Sigmoid colon (tissue), 7 donors: Measurements from ENCODE around the gene ROR1. TPM values are rescaled to one million over a fixed set of nuclear protein-coding genes. Genes with fewer than 3 reads are reported as not detected.
"Not testable (repeated sequence)": the region's sequence is repeated elsewhere in the genome, so short reads cannot be mapped to it uniquely, and the experiment has no call there.

Experiments used
- DNase-seq: peaks from one replicate; pipeline ENCODE4 v3.0.0-alpha.2; 2019
- H3K27ac ChIP-seq, 4 donors: fragments of 200-600 bp; sonication (generic); one replicate each; pipeline ENCODE4 v1.5.1; 2016 to 2019; ENCODE audit warnings: mild to moderate bottlenecking in 1 of 4
- H3K27me3 ChIP-seq, 3 donors: fragments of 200-600 bp; sonication (generic); one replicate each; pipeline ENCODE4 v1.5.1; 2019; ENCODE audit warnings: mild to moderate bottlenecking in 1 of 3
- H3K36me3 ChIP-seq, 4 donors: fragments of 200-600 bp; sonication (generic); one replicate each; pipeline ENCODE4 v1.5.1; 2016 to 2019
- H3K4me1 ChIP-seq, 4 donors: fragments of 200-600 bp; sonication (generic); one replicate each; pipeline ENCODE4 v1.5.1; 2017 to 2019
- H3K4me3 ChIP-seq, 4 donors: fragments of 200-600 bp; sonication (generic); one replicate each; pipeline ENCODE4 v1.5.1; 2017 to 2019; ENCODE audit warnings: mild to moderate bottlenecking in 2 of 4, moderate library complexity in 1 of 4
- H3K9me3 ChIP-seq, 4 donors: fragments of 200-600 bp in 3 of 4; sonication (generic) in 3 of 4; one replicate each; pipeline versions ENCODE4 v1.5.1 to v1.6.1; 2013 to 2019
- EP300 ChIP-seq, 4 donors: sonication (generic); formaldehyde crosslinking; IDR thresholded peaks; one replicate each; pipeline ENCODE4 v1.6.1; 2017; ENCODE audit warnings: antibody characterized with exemption in 4 of 4
- POLR2A ChIP-seq, 2 donors: fragments of 450-650 bp; IDR thresholded peaks; one replicate each; pipeline ENCODE4 v1.6.1; 2016; ENCODE audit warnings: antibody characterized with exemption in 2 of 2, mild to moderate bottlenecking in 2 of 2, moderate library complexity in 2 of 2
- POLR2AphosphoS5 ChIP-seq, 4 donors: sonication (generic); formaldehyde crosslinking; IDR thresholded peaks; one replicate each; pipeline ENCODE4 v1.6.1; 2017; ENCODE audit warnings: antibody characterized with exemption in 4 of 4
- WGBS, 2 donors: extraction: QIAGEN DNeasy Blood & Tissue Kit; methylation state at CpG; one replicate each; pipeline ENCODE4 v1.1.7; 2013; 5-methylcytosine and 5-hydroxymethylcytosine counted together
- intact Hi-C: fragments of 100-400 bp; cut with DNase I; formaldehyde crosslinking; loops from one replicate; pipeline ENCODE4 v1.15.1; 2023
- polyA plus RNA-seq, 3 donors: library from polyadenylated mRNA; stranded (reverse); fragments of 200-250 nt; gene quantifications; one replicate each; pipeline ENCODE4 v1.2.3, GENCODE V29; 2013
- total RNA-seq, 4 donors: library from RNA; depleted of rRNA; stranded (reverse); fragments of >200 nt; gene quantifications; one replicate each; pipeline ENCODE4 v1.1.0, GENCODE V29; 2016
- TF ChIP-seq, protein P1 (sequence below), 4 experiments: fragments of 450-650 bp in 3 of 4; fragments of 200-600 bp in 1 of 4; IDR thresholded peaks; one replicate each; pipeline ENCODE4 v1.5.1; 2016 to 2019; ENCODE audit warnings: antibody characterized with exemption in 4 of 4, mild to moderate bottlenecking in 3 of 4, moderate library complexity in 2 of 4
- donor health status: healthy with polysubstance abuse.
- donor health status: Bipolar disorder and iron deficiency.
- donor health status: healthy.

ROR1 gene
- total and polyA plus RNA-seq, 7 donors: under 0.01 to 37.1 (median 27.3) TPM

DNA sequence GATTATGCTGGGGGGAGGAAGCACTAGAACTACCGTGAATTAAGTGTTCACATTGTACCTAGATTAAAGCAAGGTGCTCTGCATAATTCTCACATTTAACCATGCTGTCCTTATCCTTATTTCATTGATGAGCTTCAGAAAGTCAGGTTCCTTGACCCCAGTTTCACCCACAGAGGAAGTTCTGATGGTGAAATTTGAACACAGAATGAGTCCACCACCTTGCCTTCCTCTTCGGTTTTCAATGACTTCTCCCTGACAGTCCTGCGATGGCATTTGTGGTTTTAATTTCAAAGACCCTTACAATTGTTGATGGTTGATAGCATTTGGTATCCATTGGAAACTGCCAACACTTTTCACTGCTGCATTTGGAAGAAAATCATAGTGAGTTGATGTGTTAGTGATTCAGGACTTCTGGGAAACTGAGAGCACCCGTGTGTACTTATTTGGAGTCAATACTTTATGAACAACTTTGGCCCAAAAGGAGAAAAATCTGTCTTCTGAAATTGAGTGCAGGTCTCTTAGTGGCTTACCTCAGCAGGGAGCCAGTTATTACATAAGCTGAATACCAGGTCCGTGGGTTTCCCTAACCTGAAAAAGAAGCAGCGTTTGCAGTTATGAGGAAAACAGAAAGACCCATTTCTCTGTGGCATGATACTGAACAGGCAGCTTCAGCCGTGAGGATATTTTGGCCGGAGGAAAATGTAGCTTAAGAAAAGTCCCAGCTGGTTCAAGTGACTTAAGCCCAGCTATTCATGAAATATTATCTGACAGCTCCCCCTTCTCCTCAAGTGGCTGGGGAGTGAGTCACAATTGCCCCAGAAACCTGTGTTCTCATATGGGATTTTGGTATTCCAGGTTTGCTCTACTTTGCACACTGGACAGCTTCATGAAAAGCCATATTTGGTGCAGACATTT, 47.5 kb downstream of the ROR1 start:
- H3K27ac ChIP-seq: peak overlapping the region in 3 of 4 donors; percentile 65 to 77 (median 73)
- DNase-seq: no peak
- TF ChIP-seq, protein P1, sequence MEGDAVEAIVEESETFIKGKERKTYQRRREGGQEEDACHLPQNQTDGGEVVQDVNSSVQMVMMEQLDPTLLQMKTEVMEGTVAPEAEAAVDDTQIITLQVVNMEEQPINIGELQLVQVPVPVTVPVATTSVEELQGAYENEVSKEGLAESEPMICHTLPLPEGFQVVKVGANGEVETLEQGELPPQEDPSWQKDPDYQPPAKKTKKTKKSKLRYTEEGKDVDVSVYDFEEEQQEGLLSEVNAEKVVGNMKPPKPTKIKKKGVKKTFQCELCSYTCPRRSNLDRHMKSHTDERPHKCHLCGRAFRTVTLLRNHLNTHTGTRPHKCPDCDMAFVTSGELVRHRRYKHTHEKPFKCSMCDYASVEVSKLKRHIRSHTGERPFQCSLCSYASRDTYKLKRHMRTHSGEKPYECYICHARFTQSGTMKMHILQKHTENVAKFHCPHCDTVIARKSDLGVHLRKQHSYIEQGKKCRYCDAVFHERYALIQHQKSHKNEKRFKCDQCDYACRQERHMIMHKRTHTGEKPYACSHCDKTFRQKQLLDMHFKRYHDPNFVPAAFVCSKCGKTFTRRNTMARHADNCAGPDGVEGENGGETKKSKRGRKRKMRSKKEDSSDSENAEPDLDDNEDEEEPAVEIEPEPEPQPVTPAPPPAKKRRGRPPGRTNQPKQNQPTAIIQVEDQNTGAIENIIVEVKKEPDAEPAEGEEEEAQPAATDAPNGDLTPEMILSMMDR (IDR thresholded peaks at IDR 0.05): no peak
- TF ChIP-seq POLR2AphosphoS5 (IDR thresholded peaks at IDR 0.05): peak; percentile 6 to 76 (median 52)
- no peak for TF ChIP-seq POLR2A (IDR thresholded peaks at IDR 0.05)
- TF ChIP-seq EP300 (IDR thresholded peaks at IDR 0.05): peak in 1 of 4 donors; percentile 1
- no peak overlapping the region for H3K4me3 ChIP-seq
- peaks cover 0 to 47% (median 34%) of the 10 kb centered on the region in 4 donors for H3K4me1 ChIP-seq
- WGBS, 2 donors: 71 to 84% methylated on average over 8 of the region's 8 CpGs
- no peaks in the 10 kb centered on the region for H3K9me3 ChIP-seq
- H3K36me3 ChIP-seq: no peaks in the 10 kb centered on the region
- H3K27me3 ChIP-seq: no peaks in the 10 kb centered on the region
- intact Hi-C loops: no loop called here

DNA sequence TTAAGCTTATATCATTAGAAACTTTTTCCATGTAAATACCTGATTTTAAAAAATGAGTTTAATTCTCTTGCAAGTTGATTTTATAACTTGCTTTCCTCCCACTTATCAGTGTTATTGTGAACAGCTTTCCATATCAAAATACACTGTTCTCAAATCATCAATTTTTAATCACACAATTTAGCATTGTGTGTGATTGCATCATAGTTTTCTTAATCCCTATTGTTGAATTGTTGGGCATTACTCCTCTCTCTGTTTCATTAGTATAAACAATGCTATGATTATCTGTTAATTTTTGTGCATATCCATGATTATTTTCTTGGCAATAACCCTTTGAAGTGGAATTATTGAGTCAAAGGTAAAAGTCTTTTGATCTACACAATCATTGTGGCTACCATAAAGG, 48.7 kb downstream of the ROR1 start:
- Histone ChIP-seq H3K36me3 (no peaks in the 10 kb centered on the region), H3K27ac (peak overlapping the region in 2 of 4 donors; percentile 73 to 77), H3K4me1 (peaks cover 0 to 47% (median 34%) of the 10 kb centered on the region in 4 donors), H3K27me3 (no peaks in the 10 kb centered on the region), H3K9me3 (no peaks in the 10 kb centered on the region), H3K4me3 (no peak overlapping the region)
- intact Hi-C loops: no loop called here
- TF ChIP-seq EP300 (IDR thresholded peaks at IDR 0.05) (no peak), POLR2AphosphoS5 (IDR thresholded peaks at IDR 0.05) (no peak), POLR2A (IDR thresholded peaks at IDR 0.05) (no peak)
- TF ChIP-seq, protein P1 (IDR thresholded peaks at IDR 0.05): no peak
- DNase-seq: no peak

DNA sequence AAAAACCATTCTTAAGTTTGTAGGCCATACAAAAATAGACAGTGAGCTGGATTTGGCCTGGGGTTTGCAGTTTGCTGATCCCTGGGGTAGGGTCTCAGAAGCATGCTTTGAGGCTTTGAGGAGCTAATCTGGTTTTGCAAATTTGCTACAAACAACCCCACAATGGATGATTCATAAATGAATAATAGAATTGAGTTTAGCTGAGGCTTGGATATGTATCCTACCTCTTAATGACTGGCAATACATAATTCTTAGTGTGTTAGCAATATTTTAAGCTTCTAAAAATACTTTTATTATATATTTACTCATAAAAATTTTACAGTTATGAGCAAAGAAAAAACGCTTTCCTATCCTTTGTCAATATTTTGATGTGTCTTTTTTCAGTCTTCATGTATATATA, 50.6 kb downstream of the ROR1 start:
- TF ChIP-seq EP300 (IDR thresholded peaks at IDR 0.05): no peak
- TF ChIP-seq, protein P1 (IDR thresholded peaks at IDR 0.05): no peak
- no peak for TF ChIP-seq POLR2A (IDR thresholded peaks at IDR 0.05)
- TF ChIP-seq POLR2AphosphoS5 (IDR thresholded peaks at IDR 0.05): no peak
- no peak for DNase-seq
- no peaks in the 10 kb centered on the region for H3K27me3 ChIP-seq
- WGBS, 2 donors: 24 to 63% methylated on average over 1 of the region's 1 CpG
- peak overlapping the region in 2 of 4 donors; percentile 31 to 75 for H3K27ac ChIP-seq
- H3K4me1 ChIP-seq: peaks cover 0 to 56% (median 46%) of the 10 kb centered on the region in 4 donors
- no peak overlapping the region for H3K4me3 ChIP-seq
- H3K9me3 ChIP-seq: no peaks in the 10 kb centered on the region
- H3K36me3 ChIP-seq: no peaks in the 10 kb centered on the region
- intact Hi-C loops: no loop called here

DNA sequence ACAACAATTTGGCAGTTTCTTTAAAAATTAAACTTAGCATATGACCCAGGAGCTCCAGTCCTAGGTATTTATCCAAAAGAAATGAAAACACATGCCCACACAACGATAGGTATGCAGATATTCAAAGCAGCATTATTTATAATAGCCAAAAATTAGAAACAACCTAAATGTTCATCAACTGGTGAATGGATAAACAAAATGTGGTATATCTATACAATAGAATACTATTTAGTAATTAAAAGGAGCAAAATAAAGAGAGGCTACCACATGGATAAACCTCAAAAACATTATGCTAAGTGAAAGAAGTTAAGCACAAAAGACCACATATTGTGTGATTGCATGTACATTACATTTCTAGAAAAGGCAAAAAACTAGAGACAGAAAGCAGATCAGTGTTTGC, 51.3 kb downstream of the ROR1 start:
- Histone ChIP-seq H3K4me3 (no peak overlapping the region), H3K36me3 (no peaks in the 10 kb centered on the region), H3K27ac (peak overlapping the region in 1 of 4 donors; percentile 75), H3K9me3 (no peaks in the 10 kb centered on the region), H3K4me1 (peaks cover 0 to 62% (median 52%) of the 10 kb centered on the region in 4 donors), H3K27me3 (no peaks in the 10 kb centered on the region)
- intact Hi-C loops: loop anchor here (5.0 kb wide), 1 partner anchor 47 kb away; no protein-coding TSS in a partner anchor
- TF ChIP-seq, protein P1 (IDR thresholded peaks at IDR 0.05): no peak
- TF ChIP-seq EP300 (IDR thresholded peaks at IDR 0.05) (no peak), POLR2AphosphoS5 (IDR thresholded peaks at IDR 0.05) (no peak), POLR2A (IDR thresholded peaks at IDR 0.05) (no peak)
- DNase-seq: no peak
- WGBS, 2 donors: 91 to 92% methylated on average over 1 of the region's 1 CpG

DNA sequence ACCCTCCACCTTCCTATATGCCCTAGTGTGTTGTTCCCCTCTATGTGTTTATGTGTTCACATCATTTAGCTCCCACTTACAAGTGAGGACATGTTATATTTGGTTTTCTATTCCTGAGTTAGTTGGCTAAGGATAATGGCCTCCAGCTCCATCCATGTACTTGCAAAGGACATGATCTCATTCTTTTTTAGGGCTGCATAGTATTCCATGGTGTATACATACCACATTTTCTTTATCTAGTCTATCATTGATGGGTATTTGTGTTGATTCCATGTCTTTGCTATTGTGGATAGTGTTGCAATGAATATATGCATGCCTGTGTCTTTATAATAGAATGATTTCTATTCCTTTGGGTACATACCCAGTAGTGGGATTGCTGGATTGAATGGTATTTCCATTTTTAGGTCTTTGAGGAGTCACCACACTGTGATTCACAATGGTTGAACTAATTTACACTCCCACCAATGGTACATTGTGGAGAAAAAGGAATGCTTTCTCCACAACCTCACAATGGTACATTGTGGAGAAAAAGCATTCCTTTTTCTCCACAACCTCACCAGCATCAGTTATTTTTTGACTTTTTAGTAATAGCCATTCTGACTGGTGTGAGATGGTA, 52.5 kb downstream of the ROR1 start:
- H3K4me1 ChIP-seq: peaks cover 0 to 63% (median 50%) of the 10 kb centered on the region in 4 donors

More for the DNA sequence above, 52.5 kb downstream of the ROR1 start:
- H3K27me3 ChIP-seq, DNase-seq, H3K9me3 ChIP-seq, H3K4me3 ChIP-seq, H3K36me3 ChIP-seq: not testable (repeated sequence)
- H3K27ac ChIP-seq: peak overlapping the region in 2 of 4 donors; percentile 64 to 75
- intact Hi-C loops: loop anchor here (5.0 kb wide), 1 partner anchor 46 kb away; no protein-coding TSS in a partner anchor
